SU-DHL-6 (cell line): ENCODE data around the gene MARK3.

Experiments used
- CTCF ChIP-seq: fragments of 200-600 bp; sonication (generic); IDR thresholded peaks from one replicate; pipeline ENCODE4 v1.5.1; 2017; ENCODE audit warnings: antibody characterized with exemption, mild to moderate bottlenecking, low read length, moderate library complexity; ENCODE audit not compliant: insufficient read depth, poor library complexity, severe bottlenecking
- EZH2phosphoT487 ChIP-seq: fragments of 200-600 bp; sonication (generic), shearing (Covaris generic); conservative IDR thresholded peaks from 2 replicates; pipeline ENCODE4 v1.6.1; 2018; ENCODE audit warnings: mild to moderate bottlenecking, antibody characterized with exemption, low read length, moderate library complexity, mixed read lengths

GRCh38 chr14:103343164-103343879 lies 41.9 kb upstream of the MARK3 start:
- no peak for TF ChIP-seq CTCF
- no peak for TF ChIP-seq EZH2phosphoT487
